Erythroblast (primary cell): ENCODE measurements around the gene RALGPS1.

Experiments used
- GATA1 ChIP-seq: IDR thresholded peaks from 2 replicates; pipeline ENCODE4 v1.6.1; 2011; ENCODE audit warnings: low read depth, mild to moderate bottlenecking, control low read depth, low read length, moderate library complexity
- POLR2A ChIP-seq: IDR thresholded peaks from 2 replicates; pipeline ENCODE4 v1.6.1; 2011; ENCODE audit warnings: mild to moderate bottlenecking, low read length

GRCh38 chr9:126872516-126872915 lies 42.1 kb upstream of the RALGPS1 start:
- TF ChIP-seq POLR2A (no peak), GATA1 (no peak)
